Measurements from ENCODE around the gene NLGN2. TPM values are rescaled to one million over a fixed set of nuclear protein-coding genes. Genes with fewer than 3 reads are reported as not detected.

The NLGN2 gene
- total RNA-seq, 1 donor from 2014 or later: 4.2 TPM

DNA sequence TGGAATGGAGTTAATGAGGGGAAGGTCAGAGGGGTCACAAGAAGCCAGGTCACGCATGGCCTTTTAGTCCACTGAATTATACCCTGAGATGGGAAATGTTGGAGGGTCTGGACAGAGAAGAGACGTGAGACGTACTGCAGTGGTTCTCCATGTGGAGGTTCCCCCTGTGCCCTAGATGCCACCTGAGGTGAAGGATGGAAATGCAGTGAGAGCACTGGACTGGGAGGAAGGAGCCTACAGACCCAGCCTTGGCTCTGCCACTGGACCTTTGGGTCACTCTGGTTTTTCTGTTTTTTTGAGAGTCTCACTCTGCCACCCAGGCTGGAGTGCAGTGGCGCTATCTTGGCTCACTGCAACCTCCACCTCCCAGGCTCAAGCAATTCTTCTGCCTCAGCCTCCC, 11.5 kb upstream of the NLGN2 start:
- H3K36me3 Mint-ChIP-seq (ENCODE audit: low read depth): peaks cover 16% of the 10 kb centered on the region
- H3K4me3 Mint-ChIP-seq (ENCODE audit: low read depth): peak overlapping the region; percentile 3
- DNase-seq (ENCODE audit: low spot score): no peak
- no peaks in the 10 kb centered on the region for H3K27me3 Mint-ChIP-seq (ENCODE audit: low read depth)
- intact Hi-C loops (cut with micrococcal nuclease): no loop called here
- H3K4me1 Mint-ChIP-seq (ENCODE audit: low read depth): peaks cover 15% of the 10 kb centered on the region
- H3K27ac Mint-ChIP-seq: no peak overlapping the region
- H3K9me3 Mint-ChIP-seq: no peaks in the 10 kb centered on the region

DNA sequence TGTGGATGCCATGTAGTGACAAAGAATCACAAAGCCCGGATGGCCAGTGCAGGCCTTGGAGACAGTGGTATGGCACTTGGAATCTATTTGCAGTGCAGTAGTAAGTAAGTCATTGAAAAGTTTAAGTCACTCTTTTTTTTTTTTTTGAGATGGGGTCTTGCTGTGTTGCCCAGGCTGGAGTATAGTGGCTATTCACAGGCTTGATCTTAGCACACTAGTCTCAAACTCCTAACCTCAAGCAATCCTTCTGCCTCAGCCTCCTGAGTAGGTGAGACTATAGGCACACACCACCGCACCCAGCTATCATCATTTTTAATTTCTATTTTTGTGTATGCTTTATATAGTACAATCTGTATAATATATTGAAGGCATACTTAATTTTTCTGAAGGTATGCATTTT, 9.0 kb upstream of the NLGN2 start:
- intact Hi-C loops (cut with micrococcal nuclease): no loop called here
- Mint-ChIP-seq H3K9me3 (no peaks in the 10 kb centered on the region), H3K4me1 (ENCODE audit: low read depth) (peaks cover 12% of the 10 kb centered on the region), H3K36me3 (ENCODE audit: low read depth) (peaks cover 4% of the 10 kb centered on the region), H3K27me3 (ENCODE audit: low read depth) (no peaks in the 10 kb centered on the region), H3K4me3 (ENCODE audit: low read depth) (no peak overlapping the region), H3K27ac (no peak overlapping the region)
- DNase-seq (ENCODE audit: low spot score): no peak

DNA sequence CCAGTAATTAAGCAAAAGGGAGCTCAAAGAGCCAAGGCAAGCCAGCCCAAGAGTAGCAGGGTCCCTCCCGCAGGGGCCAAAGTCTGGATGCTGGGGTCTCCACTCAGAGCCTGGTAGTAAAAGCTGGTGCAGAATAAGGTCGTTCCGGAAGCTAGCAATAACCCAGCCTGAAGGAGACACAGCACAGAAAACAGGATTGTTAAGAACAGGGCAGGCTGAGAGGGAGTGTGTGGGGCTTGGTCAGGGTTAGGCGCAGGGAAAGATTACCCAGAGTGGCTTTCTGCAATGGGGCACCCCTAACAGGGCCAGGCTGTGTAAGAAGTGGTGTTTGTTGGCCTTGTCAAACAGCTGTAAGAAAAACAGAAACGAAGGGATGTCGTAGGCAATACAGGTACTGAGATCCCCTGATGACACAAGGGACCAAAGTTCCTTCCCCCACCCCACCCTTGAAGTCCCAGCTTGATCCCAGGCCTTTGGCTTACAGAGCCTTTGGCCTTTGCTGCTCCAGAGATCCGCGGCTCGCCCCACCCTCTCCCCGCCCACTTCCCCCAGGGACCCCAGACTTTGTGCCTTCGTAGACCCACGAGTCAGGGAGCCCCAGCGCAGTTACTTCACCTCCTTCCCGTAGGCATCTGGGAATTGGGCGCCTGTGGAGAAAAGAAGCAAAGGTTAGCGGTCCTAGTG, 4.5 kb upstream of the NLGN2 start:
- Mint-ChIP-seq H3K4me3 (ENCODE audit: low read depth) (peak overlapping the region; percentile 87), H3K27me3 (ENCODE audit: low read depth) (peaks cover 11% of the 10 kb centered on the region), H3K27ac (peak overlapping the region; percentile 92), H3K9me3 (no peaks in the 10 kb centered on the region), H3K36me3 (ENCODE audit: low read depth) (peaks cover 4% of the 10 kb centered on the region), H3K4me1 (ENCODE audit: low read depth) (peaks cover 11% of the 10 kb centered on the region)
- intact Hi-C loops (cut with micrococcal nuclease): loop anchor here (5.0 kb wide), 1 partner anchor 169 kb away; no protein-coding TSS in a partner anchor
- DNase-seq (ENCODE audit: low spot score): no peak

GRCh38 chr17:7403727-7403976, 4.0 kb upstream of the NLGN2 start:
- peaks cover 11% of the 10 kb centered on the region for H3K4me1 Mint-ChIP-seq (ENCODE audit: low read depth)
- H3K27me3 Mint-ChIP-seq (ENCODE audit: low read depth): peaks cover 11% of the 10 kb centered on the region
- DNase-seq (ENCODE audit: low spot score): no peak
- peak overlapping the region; percentile 92 for H3K27ac Mint-ChIP-seq
- H3K36me3 Mint-ChIP-seq (ENCODE audit: low read depth): peaks cover 4% of the 10 kb centered on the region
- H3K9me3 Mint-ChIP-seq: no peaks in the 10 kb centered on the region
- peak overlapping the region; percentile 87 for H3K4me3 Mint-ChIP-seq (ENCODE audit: low read depth)
- intact Hi-C loops (cut with micrococcal nuclease): loop anchor here (5.0 kb wide), 1 partner anchor 169 kb away; no protein-coding TSS in a partner anchor

- Mint-ChIP-seq H3K4me3 (ENCODE audit: low read depth) (peak within 1 kb of the TSS; percentile 87), H3K9me3 (no peaks in the 10 kb centered on the region), H3K36me3 (ENCODE audit: low read depth) (peaks cover 4% of the 10 kb centered on the region), H3K27me3 (ENCODE audit: low read depth) (peaks cover 13% of the 10 kb centered on the region), H3K27ac (peak within 1 kb of the TSS; percentile 92), H3K4me1 (ENCODE audit: low read depth) (peaks cover 11% of the 10 kb centered on the region)
- intact Hi-C loops (cut with micrococcal nuclease): loop anchor here (1.0 to 5.0 kb wide), 4 partner anchors 10 to 168 kb away; partner anchors contain the start of genes PLSCR3, POLR2A and TMEM102
- DNase-seq (ENCODE audit: low spot score): peak; percentile 95
Measured at GRCh38 chr17:7403977-7404736, 3.5 kb upstream of the NLGN2 start, which contains the start of gene TMEM256. TSS of gene TMEM256 (minus strand) at chr17:7404097. CDS start at chr17:7404084, 13 bp downstream.

DNA sequence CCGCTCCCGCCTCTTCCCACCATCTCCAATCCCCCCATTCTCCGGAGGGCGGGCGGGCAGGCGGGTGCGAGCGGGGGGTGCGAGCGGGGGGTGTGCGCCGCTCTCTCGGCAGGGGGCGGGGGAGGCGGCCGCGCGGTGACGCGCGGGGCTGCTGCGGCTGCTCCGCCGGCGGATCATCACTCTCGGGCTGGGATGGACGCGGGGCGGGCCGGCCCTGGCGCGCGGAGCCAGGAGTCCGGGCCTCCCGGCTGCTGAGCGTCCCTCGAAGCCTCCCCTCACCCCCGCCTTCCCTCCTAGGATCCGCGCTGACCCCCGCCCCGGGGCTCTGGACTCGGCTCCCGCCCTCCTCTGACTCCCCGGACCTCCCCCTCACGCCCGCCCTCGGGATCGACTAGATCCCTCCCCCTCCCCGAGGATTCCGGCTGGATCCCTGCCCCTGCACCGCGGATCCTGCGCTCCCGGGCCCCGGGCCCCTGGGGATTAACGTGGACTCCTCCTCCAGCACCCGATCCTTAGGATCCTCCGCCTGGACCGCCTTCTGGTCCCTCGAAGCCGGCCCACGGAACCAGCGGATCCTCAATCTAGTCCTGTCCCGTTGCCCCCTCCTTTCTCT, 2.8 kb upstream of the NLGN2 start:
- H3K27ac Mint-ChIP-seq: peak overlapping the region; percentile 92
- H3K4me3 Mint-ChIP-seq (ENCODE audit: low read depth): peak overlapping the region; percentile 87
- peaks cover 4% of the 10 kb centered on the region for H3K36me3 Mint-ChIP-seq (ENCODE audit: low read depth)
- peaks cover 11% of the 10 kb centered on the region for H3K4me1 Mint-ChIP-seq (ENCODE audit: low read depth)
- no peaks in the 10 kb centered on the region for H3K9me3 Mint-ChIP-seq
- peaks cover 18% of the 10 kb centered on the region for H3K27me3 Mint-ChIP-seq (ENCODE audit: low read depth)
- intact Hi-C loops (cut with micrococcal nuclease): loop anchor here (1.0 to 5.0 kb wide), 4 partner anchors 11 to 167 kb away; partner anchors contain the start of genes PLSCR3, POLR2A and TMEM102
- no peak for DNase-seq (ENCODE audit: low spot score)

DNA sequence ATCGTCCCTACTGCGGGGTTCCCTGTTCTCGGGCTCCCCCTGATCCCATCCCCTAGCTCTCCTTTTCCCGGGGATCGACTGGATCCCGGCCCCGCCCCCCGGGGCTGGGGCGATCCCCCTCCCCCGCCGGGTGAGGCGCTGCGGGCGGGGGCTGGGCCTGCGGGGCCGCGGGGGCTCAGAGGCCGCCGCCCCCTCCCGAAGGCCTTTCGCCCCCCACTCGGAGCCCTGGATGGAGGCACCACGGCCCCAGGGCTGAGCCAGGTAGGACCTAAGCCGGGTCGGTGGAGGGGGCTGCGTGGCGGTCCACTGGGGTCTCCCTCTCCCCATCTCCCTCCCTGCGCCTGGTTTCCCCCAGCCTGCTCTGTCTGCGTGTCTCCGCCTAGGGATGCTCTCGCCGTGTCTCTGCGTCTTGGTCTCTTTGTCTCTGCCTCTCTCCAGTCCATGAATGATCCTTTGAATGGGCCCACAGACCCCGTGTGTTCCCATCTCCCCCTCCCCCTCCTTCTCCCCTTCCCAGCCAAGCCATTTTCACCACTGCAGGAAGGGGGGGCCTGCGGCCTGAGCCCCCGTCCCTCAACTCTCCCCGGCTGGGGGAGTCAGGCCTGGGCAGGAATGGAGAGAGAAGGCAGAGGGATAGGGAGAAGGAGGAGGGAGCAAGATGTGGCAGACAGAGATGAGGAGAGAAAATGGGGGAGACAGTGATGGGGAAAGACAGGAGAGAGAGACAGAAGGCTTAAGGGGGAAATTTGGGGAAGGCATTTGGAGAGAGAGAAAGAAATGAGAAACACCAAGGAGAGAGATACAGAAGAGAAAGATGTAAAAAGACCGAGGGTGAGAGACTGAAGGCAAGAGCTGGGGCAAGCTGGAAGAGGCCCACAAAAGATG, 2.1 kb upstream of the NLGN2 start:
- intact Hi-C loops (cut with micrococcal nuclease): no loop called here
- H3K9me3 Mint-ChIP-seq: no peaks in the 10 kb centered on the region
- peaks cover 11% of the 10 kb centered on the region for H3K4me1 Mint-ChIP-seq (ENCODE audit: low read depth)
- peaks cover 18% of the 10 kb centered on the region for H3K27me3 Mint-ChIP-seq (ENCODE audit: low read depth)
- no peak for DNase-seq (ENCODE audit: low spot score)
- H3K27ac Mint-ChIP-seq: peak overlapping the region; percentile 28
- peaks cover 4% of the 10 kb centered on the region for H3K36me3 Mint-ChIP-seq (ENCODE audit: low read depth)
- peak overlapping the region; percentile 78 for H3K4me3 Mint-ChIP-seq (ENCODE audit: low read depth)

DNA sequence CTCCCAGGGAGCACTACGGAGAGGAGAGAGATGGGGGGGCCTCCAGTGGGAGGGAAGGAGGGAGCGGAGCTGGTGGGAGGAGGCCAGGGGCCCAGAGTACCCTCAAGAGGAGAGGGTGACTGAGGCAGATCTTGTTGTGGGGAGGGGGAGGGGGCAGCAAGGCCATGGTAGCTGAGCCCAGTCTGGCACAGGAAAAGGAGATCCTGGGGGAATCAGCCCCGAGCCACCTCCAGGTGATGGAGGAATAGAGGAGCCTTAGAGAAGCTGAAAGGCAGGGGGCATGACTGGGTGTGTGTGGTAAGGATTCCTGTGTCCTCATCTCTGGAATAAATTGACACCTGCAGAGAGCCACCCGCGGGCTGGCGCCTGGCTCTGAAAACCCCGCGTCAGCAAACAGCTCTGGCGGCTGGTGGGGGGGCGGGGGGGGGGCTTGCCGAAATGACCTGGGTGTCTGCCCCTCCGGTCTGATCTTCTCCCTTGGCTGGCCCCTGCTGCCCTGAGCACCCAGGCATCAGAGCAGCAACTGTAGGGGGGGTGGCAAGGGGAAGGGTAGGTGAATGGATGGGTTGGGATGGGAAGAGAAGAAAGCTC, 1.3 kb upstream of the NLGN2 start:
- peaks cover 11% of the 10 kb centered on the region for H3K4me1 Mint-ChIP-seq (ENCODE audit: low read depth)
- H3K27ac Mint-ChIP-seq: no peak overlapping the region
- H3K4me3 Mint-ChIP-seq (ENCODE audit: low read depth): peak overlapping the region; percentile 71
- peaks cover 18% of the 10 kb centered on the region for H3K27me3 Mint-ChIP-seq (ENCODE audit: low read depth)
- H3K9me3 Mint-ChIP-seq: no peaks in the 10 kb centered on the region
- intact Hi-C loops (cut with micrococcal nuclease): no loop called here
- DNase-seq (ENCODE audit: low spot score): no peak
- peaks cover 4% of the 10 kb centered on the region for H3K36me3 Mint-ChIP-seq (ENCODE audit: low read depth)

DNA sequence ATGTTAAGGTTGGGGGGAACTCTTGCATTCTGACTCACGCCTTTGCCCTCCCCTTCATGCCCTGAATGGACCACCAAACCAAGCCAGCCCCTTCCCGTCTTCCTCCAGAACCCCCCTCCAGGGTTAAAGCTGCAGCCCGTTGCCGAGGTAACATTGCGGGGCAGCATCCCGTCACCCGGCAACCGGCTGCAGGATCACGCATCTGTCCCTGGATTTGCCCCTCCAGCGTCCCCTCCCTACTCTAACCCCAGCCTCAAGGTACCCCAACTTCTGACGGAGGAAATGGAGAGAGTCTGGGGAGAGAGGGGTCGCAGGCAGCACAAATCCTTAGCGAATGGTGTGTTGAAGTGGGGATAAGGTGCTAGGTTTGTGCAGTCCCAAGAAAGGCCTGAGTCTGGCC, 563 bp upstream of the NLGN2 start:
- H3K4me1 Mint-ChIP-seq (ENCODE audit: low read depth): peaks cover 9% of the 10 kb centered on the region
- no peak for DNase-seq (ENCODE audit: low spot score)
- H3K27ac Mint-ChIP-seq: no peak overlapping the region
- H3K9me3 Mint-ChIP-seq: no peaks in the 10 kb centered on the region
- no peaks in the 10 kb centered on the region for H3K36me3 Mint-ChIP-seq (ENCODE audit: low read depth)
- H3K27me3 Mint-ChIP-seq (ENCODE audit: low read depth): peaks cover 18% of the 10 kb centered on the region
- H3K4me3 Mint-ChIP-seq (ENCODE audit: low read depth): no peak overlapping the region
- intact Hi-C loops (cut with micrococcal nuclease): no loop called here

DNA sequence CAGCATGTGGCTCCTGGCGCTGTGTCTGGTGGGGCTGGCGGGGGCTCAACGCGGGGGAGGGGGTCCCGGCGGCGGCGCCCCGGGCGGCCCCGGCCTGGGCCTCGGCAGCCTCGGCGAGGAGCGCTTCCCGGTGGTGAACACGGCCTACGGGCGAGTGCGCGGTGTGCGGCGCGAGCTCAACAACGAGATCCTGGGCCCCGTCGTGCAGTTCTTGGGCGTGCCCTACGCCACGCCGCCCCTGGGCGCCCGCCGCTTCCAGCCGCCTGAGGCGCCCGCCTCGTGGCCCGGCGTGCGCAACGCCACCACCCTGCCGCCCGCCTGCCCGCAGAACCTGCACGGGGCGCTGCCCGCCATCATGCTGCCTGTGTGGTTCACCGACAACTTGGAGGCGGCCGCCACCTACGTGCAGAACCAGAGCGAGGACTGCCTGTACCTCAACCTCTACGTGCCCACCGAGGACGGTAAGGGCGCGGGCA, 645 bp downstream of the NLGN2 start:
- no peak for DNase-seq (ENCODE audit: low spot score)
- Mint-ChIP-seq H3K36me3 (ENCODE audit: low read depth) (no peaks in the 10 kb centered on the region), H3K9me3 (no peaks in the 10 kb centered on the region), H3K27ac (no peak overlapping the region), H3K27me3 (ENCODE audit: low read depth) (peaks cover 18% of the 10 kb centered on the region), H3K4me3 (ENCODE audit: low read depth) (no peak overlapping the region), H3K4me1 (ENCODE audit: low read depth) (peaks cover 4% of the 10 kb centered on the region)
- intact Hi-C loops (cut with micrococcal nuclease): no loop called here

GRCh38 chr17:7408863-7409262, 1.2 kb downstream of the NLGN2 start:
- no peak for DNase-seq (ENCODE audit: low spot score)
- Mint-ChIP-seq H3K9me3 (no peaks in the 10 kb centered on the region), H3K36me3 (ENCODE audit: low read depth) (no peaks in the 10 kb centered on the region), H3K4me3 (ENCODE audit: low read depth) (no peak overlapping the region), H3K27me3 (ENCODE audit: low read depth) (peaks cover 18% of the 10 kb centered on the region), H3K4me1 (ENCODE audit: low read depth) (peaks cover 4% of the 10 kb centered on the region), H3K27ac (no peak overlapping the region)
- intact Hi-C loops (cut with micrococcal nuclease): no loop called here

- H3K27me3 Mint-ChIP-seq (ENCODE audit: low read depth): peaks cover 18% of the 10 kb centered on the region
- H3K4me3 Mint-ChIP-seq (ENCODE audit: low read depth): no peak overlapping the region
- DNase-seq (ENCODE audit: low spot score): no peak
- intact Hi-C loops (cut with micrococcal nuclease): no loop called here
- H3K9me3 Mint-ChIP-seq: no peaks in the 10 kb centered on the region
- H3K4me1 Mint-ChIP-seq (ENCODE audit: low read depth): peaks cover 4% of the 10 kb centered on the region
- no peak overlapping the region for H3K27ac Mint-ChIP-seq
- H3K36me3 Mint-ChIP-seq (ENCODE audit: low read depth): no peaks in the 10 kb centered on the region
Measured at GRCh38 chr17:7409716-7410115, 2.1 kb downstream of the NLGN2 start.

Data from activated T-helper 2 cell treated with anti-CD3 and anti-CD28 coated beads, Interferon-gamma antibody, Interleukin-2, Interleukin-4, amounts not matched to agents 10 μg/mL and 5 μg/mL and 100 μg/mL, durations not matched to agents 14 hours and 24 hours and 36 hours (primary cell).